PC-3 (cell line): ENCODE data around the gene KRTAP4-3. TPM values are rescaled to one million over a fixed set of nuclear protein-coding genes. Genes with fewer than 3 reads are reported as not detected.
"Not testable (repeated sequence)": the region's sequence is repeated elsewhere in the genome, so short reads cannot be mapped to it uniquely, and the experiment has no call there.

Experiments
- ATAC-seq: fragments of 200-7000 bp; cut with Tn5 transposase; 2 replicates; pipeline ENCODE4 v1.9.1; 2020; ENCODE audit warnings: mild to moderate bottlenecking, moderate library complexity
- BruUV-seq: library from RNA; stranded (reverse); fragments of 400-500 nt; replicated peaks from 2 replicates; lab custom pipeline; 2021; lab: Mats Ljungman, UMichigan
- CTCF ChIA-PET: fragments of 300-600 bp; sonication (Branson Sonifier 250); formaldehyde crosslinking; loops from one replicate; lab custom pipeline; 2022; ENCODE audit warnings: antibody characterized with exemption; lab: Charles Lee
- POLR2A ChIA-PET: fragments of 300-600 bp; sonication (Branson Sonifier 250); formaldehyde crosslinking; loops from one replicate; lab custom pipeline; 2022; ENCODE audit warnings: antibody characterized with exemption; ENCODE audit not compliant: unreplicated experiment; lab: Charles Lee
- DNase-seq: peaks from one replicate; pipeline ENCODE4 v3.0.0-alpha.2; 2015
- H2AFZ ChIP-seq: fragments of 300-600 bp; sonication (generic); 2 replicates; pipeline ENCODE4 v1.6.0; 2016; ENCODE audit warnings: antibody characterized with exemption, low read length
- H3F3A ChIP-seq: fragments of 300-600 bp; sonication (generic); one replicate; pipeline ENCODE4 v1.6.0; 2017; ENCODE audit warnings: antibody characterized with exemption, low read length, control low read depth, mild to moderate bottlenecking; ENCODE audit not compliant: unreplicated experiment
- H3K27ac ChIP-seq: fragments of 300-600 bp; sonication (generic); 2 replicates; pipeline ENCODE4 v1.5.1; 2016; ENCODE audit warnings: mild to moderate bottlenecking, low read length
- H3K27me3 ChIP-seq: fragments of 300-600 bp; sonication (generic); 2 replicates; pipeline ENCODE4 v1.6.1; 2016; ENCODE audit warnings: low read length, mixed read lengths
- H3K36me3 ChIP-seq: fragments of 300-600 bp; sonication (generic); 2 replicates; pipeline ENCODE4 v1.6.1; 2016; ENCODE audit warnings: low read depth, mixed run types, low read length, mixed read lengths
- H3K4me1 ChIP-seq: fragments of 300-600 bp; sonication (generic); 2 replicates; pipeline ENCODE4 v1.5.1; 2016; ENCODE audit warnings: low read length; ENCODE audit not compliant: insufficient read depth
- H3K4me2 ChIP-seq: fragments of 300-600 bp; sonication (generic); 2 replicates; pipeline ENCODE4 v1.6.0; 2016; ENCODE audit warnings: low read length
- H3K4me3 ChIP-seq: fragments of 300-600 bp; sonication (generic); 2 replicates; pipeline ENCODE4 v1.5.1; 2016; ENCODE audit warnings: mild to moderate bottlenecking, low read length, mixed read lengths
- H3K79me2 ChIP-seq: fragments of 300-600 bp; sonication (generic); 2 replicates; pipeline ENCODE4 v1.6.1; 2017; ENCODE audit warnings: low read length, mixed read lengths
- H3K9ac ChIP-seq: fragments of 300-600 bp; sonication (generic); 2 replicates; pipeline ENCODE4 v1.6.0; 2016; ENCODE audit warnings: mild to moderate bottlenecking, low read length
- H3K9me2 ChIP-seq: fragments of 300-600 bp; sonication (generic); replicated peaks from 2 replicates; pipeline ENCODE4 v1.6.1; 2016; ENCODE audit warnings: mixed run types, low read length, mixed read lengths
- H3K9me3 ChIP-seq: fragments of 300-600 bp; sonication (generic); 2 replicates; pipeline ENCODE4 v1.6.1; 2016; ENCODE audit warnings: low read length, mixed read lengths
- H4K20me1 ChIP-seq: fragments of 300-600 bp; sonication (generic); 2 replicates; pipeline ENCODE4 v1.6.1; 2016; ENCODE audit warnings: low read length, mixed read lengths
- CTCF ChIP-seq: fragments of 300-600 bp; sonication (generic); conservative IDR thresholded peaks from 2 replicates; pipeline ENCODE4 v1.5.1; 2017; ENCODE audit warnings: antibody characterized with exemption, low read depth, mild to moderate bottlenecking, low read length
- EZH2 ChIP-seq: fragments of 300-600 bp; sonication (generic); IDR thresholded peaks from one replicate; pipeline ENCODE4 v1.6.1; 2017; ENCODE audit warnings: antibody characterized with exemption, mild to moderate bottlenecking, low read length; ENCODE audit not compliant: unreplicated experiment
- EZH2phosphoT487 ChIP-seq: fragments of 300-600 bp; sonication (generic); IDR thresholded peaks from 2 replicates; pipeline ENCODE4 v1.6.1; 2018; ENCODE audit warnings: mild to moderate bottlenecking, antibody characterized with exemption, low read length, borderline replicate concordance
- intact Hi-C: fragments of 100-400 bp; cut with micrococcal nuclease; formaldehyde crosslinking; loops from 2 replicates; pipeline ENCODE4 v1.9.0; 2023
- total RNA-seq: library from RNA; depleted of rRNA; stranded (reverse); fragments of >200 nt; gene quantifications from 2 replicates; pipeline ENCODE4 v1.2.3, GENCODE V29; 2014

The KRTAP4-3 gene
- total RNA-seq, 1 experiment from 2014 or later: not detected

- no peak for DNase-seq
- intact Hi-C loops: no loop called here
- Histone ChIP-seq H3K4me3 (no peak overlapping the region), H2AFZ (no peak overlapping the region), H3K9me2 (no peaks in the 10 kb centered on the region), H4K20me1 (no peaks in the 10 kb centered on the region), H3K79me2 (no peaks in the 10 kb centered on the region), H3K27me3 (no peaks in the 10 kb centered on the region), H3F3A (no peaks in the 10 kb centered on the region), H3K9me3 (no peaks in the 10 kb centered on the region), H3K27ac (no peak overlapping the region), H3K4me2 (no peak overlapping the region), H3K9ac (no peak overlapping the region), H3K4me1 (no peaks in the 10 kb centered on the region), H3K36me3 (no peaks in the 10 kb centered on the region)
- TF ChIP-seq CTCF (no peak), EZH2phosphoT487 (no peak), EZH2 (no peak)
- BruUV-seq: no TSS peak
- CTCF ChIA-PET: no interaction called here
- POLR2A ChIA-PET: no interaction called here
- ATAC-seq: no peak
Observed at GRCh38 chr17:41190328-41190727, 22.3 kb upstream of the KRTAP4-3 start.

GRCh38 chr17:41189837-41190318 is 21.9 kb upstream of the KRTAP4-3 start, which contains the start of gene KRTAP9-1:
KRTAP9-1 (plus strand) TSS chr17:41189887; CDS start chr17:41189887, 0 bp downstream.
- H3K9ac ChIP-seq, POLR2A ChIA-PET, H3K36me3 ChIP-seq, H4K20me1 ChIP-seq, H3K27ac ChIP-seq, H3K79me2 ChIP-seq, H3K4me2 ChIP-seq, BruUV-seq, DNase-seq, H3K27me3 ChIP-seq, ATAC-seq, H3K4me1 ChIP-seq, CTCF ChIA-PET, H2AFZ ChIP-seq, H3K9me3 ChIP-seq, intact Hi-C loops, H3K4me3 ChIP-seq, H3K9me2 ChIP-seq, H3F3A ChIP-seq: not testable (repeated sequence)

GRCh38 chr17:41186872-41187271 is 18.9 kb upstream of the KRTAP4-3 start:
- H3K9me3 ChIP-seq: no peaks in the 10 kb centered on the region
- H3F3A ChIP-seq: no peaks in the 10 kb centered on the region
- CTCF ChIA-PET: no interaction called here
- no peaks in the 10 kb centered on the region for H4K20me1 ChIP-seq
- no peak overlapping the region for H3K27ac ChIP-seq
- no peaks in the 10 kb centered on the region for H3K4me1 ChIP-seq
- no peaks in the 10 kb centered on the region for H3K79me2 ChIP-seq
- no peak overlapping the region for H3K9ac ChIP-seq
- POLR2A ChIA-PET: no interaction called here
- no peak overlapping the region for H3K4me2 ChIP-seq
- no peaks in the 10 kb centered on the region for H3K36me3 ChIP-seq
- intact Hi-C loops: no loop called here
- no peaks in the 10 kb centered on the region for H3K9me2 ChIP-seq
- no peaks in the 10 kb centered on the region for H3K27me3 ChIP-seq
- TF ChIP-seq CTCF: no peak
- no peak for TF ChIP-seq EZH2phosphoT487
- no peak for TF ChIP-seq EZH2
- no peak overlapping the region for H3K4me3 ChIP-seq
- DNase-seq (no peak), ATAC-seq (no peak)
- no peak overlapping the region for H2AFZ ChIP-seq
- BruUV-seq: no TSS peak
